CD4-positive, alpha-beta T cell treated with Interleukin-17A for 4 hours (primary cell): Measurements from ENCODE around the gene MYO7B.
"Not testable (repeated sequence)": the region's sequence is repeated elsewhere in the genome, so short reads cannot be mapped to it uniquely, and the experiment has no call there.

ENCODE experiments used
- DNase-seq: peaks from one replicate; pipeline ENCODE4 v3.0.0-alpha.2; 2020; ENCODE audit warnings: mixed read lengths

MYO7B gene

GRCh38 chr2:127552846-127553245 lies 17.4 kb downstream of the MYO7B start:
- DNase-seq: no peak

GRCh38 chr2:127558911-127559310 lies 23.4 kb downstream of the MYO7B start:
- no peak for DNase-seq

GRCh38 chr2:127559454-127559853 lies 24.0 kb downstream of the MYO7B start:
- DNase-seq: no peak

- DNase-seq: no peak
These were observed 24.9 kb downstream of the MYO7B start for GRCh38 chr2:127560201-127560930.

GRCh38 chr2:127560931-127561280 lies 25.4 kb downstream of the MYO7B start:
- no peak for DNase-seq

GRCh38 chr2:127561371-127561770 lies 25.9 kb downstream of the MYO7B start:
- no peak for DNase-seq

- DNase-seq: no peak
These were observed 27.5 kb downstream of the MYO7B start for GRCh38 chr2:127562936-127563335.

GRCh38 chr2:127563458-127564428 lies 28.3 kb downstream of the MYO7B start:
- DNase-seq: no peak

- no peak for DNase-seq
These were observed 29.2 kb downstream of the MYO7B start for GRCh38 chr2:127564429-127565260.

- no peak for DNase-seq
These were observed 30.0 kb downstream of the MYO7B start for GRCh38 chr2:127565261-127566138.

- no peak for DNase-seq
These were observed 30.6 kb downstream of the MYO7B start for GRCh38 chr2:127566139-127566417.

- DNase-seq: no peak
These were observed 31.1 kb downstream of the MYO7B start for GRCh38 chr2:127566576-127566975.

GRCh38 chr2:127567351-127567854 lies 31.9 kb downstream of the MYO7B start:
- no peak for DNase-seq

- no peak for DNase-seq
These were observed 32.6 kb downstream of the MYO7B start for GRCh38 chr2:127568128-127568527.

GRCh38 chr2:127569666-127570065 lies 34.2 kb downstream of the MYO7B start:
- DNase-seq: no peak

GRCh38 chr2:127570282-127571250 lies 35.1 kb downstream of the MYO7B start:
- no peak for DNase-seq

- DNase-seq: not testable (repeated sequence)
These were observed 36.9 kb downstream of the MYO7B start for GRCh38 chr2:127572352-127572751.

GRCh38 chr2:127572841-127573240 lies 37.4 kb downstream of the MYO7B start:
- DNase-seq: no peak

GRCh38 chr2:127573298-127573697 lies 37.8 kb downstream of the MYO7B start:
- no peak for DNase-seq

GRCh38 chr2:127573771-127574170 lies 38.3 kb downstream of the MYO7B start:
- DNase-seq: no peak

- DNase-seq: no peak
These were observed 39.2 kb downstream of the MYO7B start for GRCh38 chr2:127574656-127575055.
